GM12873 (cell line): Measurements from ENCODE around the gene MOV10.

Source experiments
- TF ChIP-seq, protein P1 (sequence below): IDR thresholded peaks from 2 replicates; pipeline ENCODE4 v1.5.1; 2012; ENCODE audit warnings: low read depth, mild to moderate bottlenecking, moderate library complexity, low read length, control low read depth; ENCODE audit not compliant: insufficient read depth; ENCODE audit errors: missing control alignments

Gene MOV10

DNA sequence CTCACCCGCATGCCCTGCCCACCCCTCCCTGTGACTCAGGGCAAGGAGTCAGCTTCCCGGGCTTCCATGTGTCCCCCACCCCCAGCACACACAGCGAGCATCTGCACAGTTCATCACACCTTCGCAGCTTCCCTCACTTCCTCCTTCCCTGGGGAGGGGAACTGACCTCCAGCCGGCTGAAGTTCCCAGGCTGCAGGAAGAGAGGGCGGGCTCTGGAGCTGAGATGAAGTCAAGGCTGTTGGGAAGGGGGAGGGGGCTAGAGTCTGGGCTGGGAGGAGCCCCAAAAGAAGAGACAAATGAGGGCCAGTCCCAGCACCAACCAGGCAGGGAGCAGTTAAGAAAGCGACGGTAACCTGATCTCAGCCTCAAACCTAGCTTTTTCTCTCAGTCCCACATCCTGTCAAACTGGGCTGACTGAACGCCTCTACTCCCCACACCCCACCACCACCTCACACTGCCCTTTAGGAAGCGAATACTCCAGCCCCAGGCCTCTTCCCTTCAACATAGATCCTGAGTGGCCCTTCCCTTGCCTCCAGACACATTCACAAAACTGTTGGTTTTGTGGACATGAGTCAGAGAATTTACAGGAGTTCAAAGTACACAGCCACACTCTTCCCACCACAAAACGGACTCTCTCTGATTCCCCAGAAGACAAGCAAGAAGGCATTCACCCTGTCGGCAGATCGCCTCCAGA lies 30.6 kb downstream of the MOV10 start:
- TF ChIP-seq, protein P1, sequence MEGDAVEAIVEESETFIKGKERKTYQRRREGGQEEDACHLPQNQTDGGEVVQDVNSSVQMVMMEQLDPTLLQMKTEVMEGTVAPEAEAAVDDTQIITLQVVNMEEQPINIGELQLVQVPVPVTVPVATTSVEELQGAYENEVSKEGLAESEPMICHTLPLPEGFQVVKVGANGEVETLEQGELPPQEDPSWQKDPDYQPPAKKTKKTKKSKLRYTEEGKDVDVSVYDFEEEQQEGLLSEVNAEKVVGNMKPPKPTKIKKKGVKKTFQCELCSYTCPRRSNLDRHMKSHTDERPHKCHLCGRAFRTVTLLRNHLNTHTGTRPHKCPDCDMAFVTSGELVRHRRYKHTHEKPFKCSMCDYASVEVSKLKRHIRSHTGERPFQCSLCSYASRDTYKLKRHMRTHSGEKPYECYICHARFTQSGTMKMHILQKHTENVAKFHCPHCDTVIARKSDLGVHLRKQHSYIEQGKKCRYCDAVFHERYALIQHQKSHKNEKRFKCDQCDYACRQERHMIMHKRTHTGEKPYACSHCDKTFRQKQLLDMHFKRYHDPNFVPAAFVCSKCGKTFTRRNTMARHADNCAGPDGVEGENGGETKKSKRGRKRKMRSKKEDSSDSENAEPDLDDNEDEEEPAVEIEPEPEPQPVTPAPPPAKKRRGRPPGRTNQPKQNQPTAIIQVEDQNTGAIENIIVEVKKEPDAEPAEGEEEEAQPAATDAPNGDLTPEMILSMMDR, result no peak

GRCh38 chr1:112706505-112707220 lies 32.2 kb downstream of the MOV10 start, which contains the start of gene RHOC:
Gene RHOC, minus strand, starts transcription at chr1:112707127. Its CDS starts 3,328 bp downstream, at chr1:112703799.
- TF ChIP-seq, protein P1, result no peak

DNA sequence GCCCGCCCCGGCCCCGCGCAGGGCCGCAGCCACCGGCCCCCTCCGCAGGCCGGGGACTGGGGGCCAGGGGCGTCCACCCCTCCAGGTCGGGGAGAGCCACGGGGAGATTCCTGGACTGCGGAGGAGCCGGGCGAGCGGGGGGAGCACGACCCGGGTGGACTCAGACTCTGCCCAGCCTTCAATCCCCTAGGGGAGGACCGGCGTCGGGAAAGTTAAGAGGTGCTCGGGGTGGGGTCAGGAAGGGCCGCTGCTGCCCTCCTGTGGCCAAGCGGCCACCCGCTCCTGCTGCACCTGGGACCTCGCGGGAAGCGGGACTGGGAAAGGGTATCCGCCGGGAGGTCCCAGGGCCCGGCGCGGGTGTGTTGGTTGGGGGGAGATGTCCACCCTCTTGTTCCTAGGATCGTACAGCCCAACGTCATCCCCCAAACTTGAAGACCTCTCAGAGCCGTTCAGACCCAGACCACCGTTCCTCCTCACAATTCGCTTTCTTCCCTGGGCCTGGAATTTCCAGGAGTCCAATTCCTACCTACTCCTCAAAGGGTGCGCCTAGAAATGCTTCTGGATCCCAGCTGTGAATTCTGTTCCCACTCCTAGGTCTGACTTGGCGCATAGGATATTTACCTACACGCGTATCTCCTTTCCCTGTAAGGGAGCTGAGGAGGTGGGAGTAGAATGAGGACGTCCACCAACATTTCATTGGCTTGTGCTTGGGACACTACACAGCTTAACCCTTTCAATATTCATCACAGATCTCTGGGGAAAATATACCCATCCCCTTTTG lies 33.0 kb downstream of the MOV10 start:
- TF ChIP-seq, protein P1, result peak; percentile 90

GRCh38 chr1:112708002-112708448 lies 33.6 kb downstream of the MOV10 start:
- TF ChIP-seq, protein P1, result no peak

DNA sequence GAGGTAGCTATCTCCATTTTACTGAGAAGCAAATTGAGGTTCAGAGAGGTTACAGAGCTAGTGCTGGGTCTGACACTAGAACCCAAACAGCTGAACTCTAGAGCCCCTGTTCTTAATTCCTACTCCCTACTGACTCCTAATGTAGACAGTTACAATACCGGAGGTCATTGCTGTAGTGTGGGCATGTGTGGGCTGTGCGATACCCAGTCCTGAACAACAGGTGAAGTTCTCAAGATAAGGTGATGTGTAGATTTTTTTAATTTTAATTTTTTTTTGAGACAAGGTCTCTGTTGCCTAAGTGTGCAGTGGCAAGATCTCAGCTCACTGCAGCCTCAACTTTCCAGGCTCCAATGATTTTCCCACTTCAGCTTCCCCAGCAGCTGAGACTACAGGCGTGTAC lies 34.0 kb downstream of the MOV10 start:
- TF ChIP-seq, protein P1, result no peak

DNA sequence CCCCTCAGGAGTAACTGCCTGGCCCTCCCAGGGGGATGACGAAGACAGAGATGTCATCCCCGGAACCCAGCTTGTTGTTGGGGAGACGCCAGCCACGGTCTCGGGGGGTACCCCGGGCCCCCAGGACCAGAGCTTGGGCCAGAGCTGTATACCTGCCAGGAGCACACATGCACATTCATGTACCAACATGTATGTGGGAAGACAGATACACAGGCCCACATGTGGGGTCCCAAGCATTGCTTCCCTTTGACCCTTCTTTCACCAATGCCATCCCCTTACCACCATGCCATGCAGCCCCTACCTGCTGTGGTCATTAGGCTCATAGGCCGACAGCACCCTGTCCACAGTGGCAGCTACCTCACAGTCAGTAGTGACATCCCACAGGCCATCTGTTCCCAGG lies 35.7 kb downstream of the MOV10 start:
- TF ChIP-seq, protein P1, result no peak

- TF ChIP-seq, protein P1, result no peak
Observed at GRCh38 chr1:112710586-112710985, 36.1 kb downstream of the MOV10 start.
